GM12874 (cell line): ENCODE data around the gene IMMT.

Experiments used
- TF ChIP-seq, protein P1 (sequence below): IDR thresholded peaks from 2 replicates; pipeline ENCODE4 v1.5.1; 2011; ENCODE audit warnings: low read depth, mild to moderate bottlenecking, control low read depth, low read length, moderate library complexity; ENCODE audit not compliant: insufficient read depth

IMMT gene

DNA sequence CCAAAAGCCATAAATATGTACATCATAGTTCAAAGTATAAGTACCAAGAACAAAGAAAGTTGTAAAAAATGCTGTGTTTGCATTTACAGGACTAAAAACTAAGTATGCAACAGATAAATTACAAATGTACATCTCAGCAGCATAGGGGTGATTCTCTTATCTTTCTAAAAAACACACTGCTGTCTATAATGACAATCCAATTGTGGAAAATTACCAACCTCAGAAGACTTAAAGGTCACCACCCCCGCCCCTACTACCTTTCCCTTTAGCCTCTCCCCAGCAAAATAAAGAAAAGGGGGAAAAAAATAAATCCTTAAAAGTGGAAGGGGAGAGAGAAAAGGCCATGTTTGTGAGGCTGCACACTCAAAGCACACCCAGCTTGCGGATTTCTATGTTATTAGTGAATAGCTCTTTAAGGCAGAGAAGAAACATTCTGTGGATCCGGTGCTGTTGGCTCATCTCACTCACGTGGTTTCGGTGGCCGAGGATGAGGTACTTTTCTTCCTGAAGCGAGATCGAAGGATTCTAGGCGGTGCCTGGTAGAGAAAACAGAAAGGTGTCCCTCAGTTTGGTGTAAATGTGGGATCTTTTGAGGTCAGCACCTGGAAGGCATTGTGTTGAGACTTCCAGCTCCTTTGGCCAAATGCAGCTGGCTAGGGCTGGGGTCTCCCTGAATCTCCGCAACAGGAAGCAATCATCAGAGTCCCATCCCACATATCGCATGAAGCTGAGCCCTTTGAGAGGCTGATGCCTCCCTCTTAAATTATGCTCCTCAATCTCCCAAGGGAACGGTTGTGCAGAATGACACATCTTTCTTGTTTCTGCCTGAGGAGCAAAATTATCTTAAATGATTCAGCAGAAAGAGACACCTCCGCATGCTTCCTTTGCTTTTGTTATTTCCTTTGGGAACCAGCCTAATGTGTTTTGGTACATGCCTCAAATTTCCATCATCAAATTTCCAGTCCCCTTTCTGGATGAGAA is 21.6 kb upstream of the IMMT start:
- TF ChIP-seq, protein P1, sequence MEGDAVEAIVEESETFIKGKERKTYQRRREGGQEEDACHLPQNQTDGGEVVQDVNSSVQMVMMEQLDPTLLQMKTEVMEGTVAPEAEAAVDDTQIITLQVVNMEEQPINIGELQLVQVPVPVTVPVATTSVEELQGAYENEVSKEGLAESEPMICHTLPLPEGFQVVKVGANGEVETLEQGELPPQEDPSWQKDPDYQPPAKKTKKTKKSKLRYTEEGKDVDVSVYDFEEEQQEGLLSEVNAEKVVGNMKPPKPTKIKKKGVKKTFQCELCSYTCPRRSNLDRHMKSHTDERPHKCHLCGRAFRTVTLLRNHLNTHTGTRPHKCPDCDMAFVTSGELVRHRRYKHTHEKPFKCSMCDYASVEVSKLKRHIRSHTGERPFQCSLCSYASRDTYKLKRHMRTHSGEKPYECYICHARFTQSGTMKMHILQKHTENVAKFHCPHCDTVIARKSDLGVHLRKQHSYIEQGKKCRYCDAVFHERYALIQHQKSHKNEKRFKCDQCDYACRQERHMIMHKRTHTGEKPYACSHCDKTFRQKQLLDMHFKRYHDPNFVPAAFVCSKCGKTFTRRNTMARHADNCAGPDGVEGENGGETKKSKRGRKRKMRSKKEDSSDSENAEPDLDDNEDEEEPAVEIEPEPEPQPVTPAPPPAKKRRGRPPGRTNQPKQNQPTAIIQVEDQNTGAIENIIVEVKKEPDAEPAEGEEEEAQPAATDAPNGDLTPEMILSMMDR: no peak

DNA sequence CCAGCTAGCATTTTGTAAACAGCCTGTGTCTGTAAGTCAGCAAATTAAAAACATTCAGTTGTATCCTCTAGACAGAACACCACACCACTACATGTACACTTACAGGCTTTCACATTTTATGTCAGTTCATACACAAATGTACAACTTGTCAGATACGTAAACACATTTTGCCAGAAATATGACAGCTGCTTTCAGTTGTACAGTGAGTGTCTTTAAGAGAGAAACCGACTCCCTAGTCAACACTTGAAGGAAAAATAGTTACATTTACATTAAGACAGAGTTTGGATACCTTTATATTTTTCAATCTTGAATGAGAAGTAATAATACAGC is 19.2 kb upstream of the IMMT start:
- TF ChIP-seq, protein P1: no peak

DNA sequence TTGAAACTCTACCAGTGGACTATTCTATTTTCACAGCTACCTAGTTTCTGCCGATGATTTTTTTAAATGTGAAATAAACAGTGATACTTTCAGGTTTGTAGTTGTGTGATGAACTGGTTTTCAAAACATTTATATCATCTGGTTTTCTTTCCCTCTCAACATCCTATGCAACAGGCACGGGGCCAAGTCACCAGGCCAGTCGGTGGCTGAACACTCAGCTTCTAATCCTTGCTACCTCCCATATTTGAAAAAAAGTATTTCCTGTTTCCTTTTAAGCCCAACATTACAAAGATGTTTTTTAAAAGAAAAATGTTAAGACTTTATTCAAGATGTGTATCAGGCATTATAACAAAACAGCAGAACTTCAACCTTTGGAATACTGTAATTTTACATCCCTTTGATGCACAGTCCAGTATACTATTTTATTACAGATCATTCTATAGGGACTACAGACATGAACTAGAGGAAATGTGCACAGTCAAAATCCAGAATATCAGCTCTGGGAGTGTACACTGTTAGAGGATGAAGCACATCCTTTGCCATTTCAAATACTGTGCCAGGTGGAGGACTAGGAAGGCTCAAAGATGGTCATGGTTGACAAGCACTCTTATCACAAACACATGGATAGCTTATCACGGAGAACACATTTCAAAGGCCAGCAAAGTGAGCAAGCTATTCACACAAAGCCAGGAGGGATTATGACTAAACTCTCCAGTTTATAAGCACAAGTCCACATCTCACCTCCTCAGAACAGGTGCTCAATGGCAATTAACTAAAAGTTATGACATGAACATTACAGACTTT is 18.6 kb upstream of the IMMT start:
- TF ChIP-seq, protein P1: no peak

DNA sequence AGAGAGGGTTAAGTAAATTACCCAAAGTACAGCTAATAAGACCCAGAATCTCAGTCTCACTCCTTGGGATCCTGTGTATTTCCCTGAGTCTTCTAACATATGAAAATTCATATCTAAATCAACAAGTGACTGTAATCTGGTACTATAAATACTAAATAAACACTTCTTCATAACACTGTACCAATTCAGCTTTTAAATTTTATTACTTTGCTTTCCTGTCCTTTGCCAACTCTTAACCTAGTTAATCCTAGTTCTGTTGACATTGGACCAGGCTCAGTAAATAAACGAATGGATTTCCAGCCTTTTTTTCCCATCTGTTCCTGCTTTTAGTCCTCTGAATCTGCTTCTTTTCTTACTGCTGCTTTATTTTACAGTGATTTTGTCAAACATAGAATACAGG is 17.8 kb upstream of the IMMT start:
- TF ChIP-seq, protein P1: no peak

DNA sequence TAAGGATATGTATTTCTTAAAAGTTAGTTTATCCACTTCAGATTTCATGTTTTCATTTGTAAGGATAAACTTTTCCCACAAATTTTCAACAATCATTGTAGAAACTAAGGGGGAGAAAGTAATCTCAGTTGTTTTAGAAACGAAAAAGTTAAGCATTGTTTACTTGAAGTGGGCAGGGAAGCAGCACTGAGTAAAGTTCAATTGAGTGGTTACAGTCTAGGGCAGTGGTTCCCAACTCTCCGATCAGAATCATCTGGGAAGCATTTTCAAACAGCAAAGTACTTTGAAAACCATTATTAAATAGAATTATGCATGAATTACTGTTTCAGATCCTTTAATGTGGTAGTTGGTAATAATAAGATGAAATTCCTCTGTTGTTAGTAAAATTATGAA is 16.5 kb upstream of the IMMT start:
- TF ChIP-seq, protein P1: no peak

DNA sequence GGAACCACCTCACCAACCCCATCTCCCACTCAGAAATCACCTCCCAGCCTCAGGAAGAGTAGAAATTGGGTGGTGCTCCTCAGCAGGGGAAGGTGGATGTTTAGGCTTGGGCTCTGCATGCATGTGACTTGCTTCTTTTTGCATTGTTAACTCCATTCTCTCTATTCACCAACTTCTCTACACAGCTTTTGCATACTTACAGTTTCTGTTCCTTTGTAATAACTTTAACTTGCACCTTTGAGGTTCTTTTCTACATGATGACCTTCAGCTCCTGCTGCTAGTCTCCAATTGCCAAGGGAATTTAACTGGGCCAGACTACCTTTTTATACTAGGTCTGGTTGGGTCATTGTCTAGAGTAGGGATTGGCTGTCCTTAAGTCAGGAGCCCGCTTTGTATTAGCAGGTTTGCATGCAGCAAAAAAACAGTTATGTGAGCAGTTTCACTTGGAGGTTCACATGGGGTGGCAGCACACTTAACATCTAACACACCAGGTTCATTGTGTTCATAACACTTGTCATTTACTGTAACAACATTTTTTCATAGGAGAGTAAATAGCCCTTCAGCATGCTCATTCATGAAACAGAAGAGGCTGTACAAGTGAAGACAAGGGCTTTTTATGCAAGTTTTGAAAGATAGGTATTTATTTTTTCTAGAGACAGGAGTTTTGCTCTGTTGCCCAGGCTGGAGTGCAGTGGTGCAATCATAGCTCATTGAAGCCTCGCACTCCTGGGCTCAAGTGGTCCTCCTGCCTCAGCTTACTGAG is 16.0 kb upstream of the IMMT start:
- TF ChIP-seq, protein P1: no peak

DNA sequence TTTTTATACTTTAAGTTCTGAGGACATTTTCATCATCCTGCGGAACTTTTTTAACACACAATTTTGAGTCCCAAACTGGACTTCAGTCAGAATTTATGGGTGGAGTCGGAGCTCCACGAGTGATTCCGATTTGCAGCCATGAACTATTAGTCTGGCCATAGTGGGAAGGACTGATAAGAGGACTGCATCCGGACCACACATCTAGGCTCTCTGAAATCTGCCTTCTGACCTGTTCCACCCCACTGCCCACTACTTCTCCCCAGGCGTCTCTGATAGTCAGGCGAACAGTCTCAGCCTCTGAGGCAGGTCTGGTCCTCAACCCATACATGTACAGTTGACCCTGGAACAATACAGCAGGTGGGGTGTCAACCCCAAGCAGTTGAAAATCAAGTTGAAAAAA is 9.2 kb upstream of the IMMT start:
- TF ChIP-seq, protein P1: no peak
